ENCODE results near the gene PRR20G. TPM values are rescaled to one million over a fixed set of nuclear protein-coding genes. Genes with fewer than 3 reads are reported as not detected.

The PRR20G gene
- total RNA-seq, 2 experiments from 2014 or later = not detected

DNA sequence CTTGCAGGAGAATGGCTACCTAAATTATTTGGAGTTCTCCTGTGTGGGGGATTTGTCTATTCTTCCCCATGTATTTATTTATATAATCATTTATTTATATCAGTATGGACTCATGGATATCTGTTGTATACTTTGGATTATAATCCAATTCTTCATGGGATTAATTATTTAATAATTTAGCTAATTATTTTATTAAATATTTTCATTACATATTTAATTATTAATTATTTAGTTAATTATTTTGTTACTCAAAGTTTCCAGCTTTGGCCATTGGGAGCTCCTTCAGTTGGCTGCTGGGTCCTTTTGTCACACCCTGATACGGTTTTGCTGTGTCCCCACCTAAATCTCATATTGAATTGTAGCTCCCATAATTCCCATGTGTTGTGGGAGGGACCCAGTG is 3.3 kb upstream of the PRR20G start:
- Mint-ChIP-seq H3K4me3 (no peak overlapping the region), H3K27me3 (peaks cover 5% of the 10 kb centered on the region), H3K9me3 (no peaks in the 10 kb centered on the region), H3K27ac (no peak overlapping the region), H3K4me1 (no peaks in the 10 kb centered on the region), H3K36me3 (ENCODE audit: low read depth) (no peaks in the 10 kb centered on the region)
- POLR2A ChIA-PET = no interaction called here
- CTCF ChIA-PET = no interaction called here
- DNase-seq = no peak

DNA sequence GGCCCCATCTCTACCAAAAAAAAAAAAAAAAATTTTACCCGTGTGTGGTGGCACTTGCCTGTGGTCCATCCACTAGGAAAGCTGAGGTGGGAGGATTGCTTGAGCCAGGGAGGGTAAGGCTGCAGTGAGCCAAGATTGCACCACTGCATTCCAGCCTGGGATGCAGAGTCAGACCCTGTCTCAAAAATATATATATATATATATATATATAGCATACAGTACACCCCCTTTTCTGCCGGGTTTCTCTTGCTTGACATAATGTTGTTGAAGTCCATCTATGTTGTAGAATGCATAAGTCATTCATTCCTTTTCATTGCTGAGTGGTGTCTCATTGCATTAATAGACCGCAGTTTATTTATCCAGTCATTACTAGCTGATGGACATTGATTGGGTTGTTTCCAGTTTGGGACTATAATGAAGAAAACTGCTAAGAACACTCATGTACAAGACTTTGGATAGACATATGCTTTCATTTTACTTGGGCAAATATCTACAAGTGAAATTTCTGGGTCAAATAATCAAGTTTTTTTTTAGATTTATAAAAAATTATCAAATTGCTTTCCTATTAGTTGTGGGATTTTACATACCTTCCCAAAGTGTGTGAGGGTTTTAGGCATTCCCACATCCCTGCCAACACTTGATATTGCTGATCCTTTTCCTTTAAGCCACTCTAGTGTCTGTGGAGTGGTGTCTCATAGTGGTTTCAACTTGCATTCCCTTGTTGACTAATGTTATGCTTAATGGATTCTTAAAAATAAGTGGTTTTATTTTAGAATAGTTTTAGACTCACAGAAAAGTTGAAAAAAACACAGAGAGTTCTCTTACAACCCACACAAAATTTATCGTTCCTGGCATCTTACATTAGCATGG is 2.1 kb upstream of the PRR20G start:
- no peaks in the 10 kb centered on the region for H3K4me1 Mint-ChIP-seq
- no peak for DNase-seq
- H3K9me3 Mint-ChIP-seq = no peaks in the 10 kb centered on the region
- no peak overlapping the region for H3K4me3 Mint-ChIP-seq
- ChIA-PET POLR2A (interaction anchor here (0.7 kb wide), 1 partner anchor 676 kb away, joined by 3 read pairs; no protein-coding TSS in a partner anchor), CTCF (no interaction called here)
- no peaks in the 10 kb centered on the region for H3K36me3 Mint-ChIP-seq (ENCODE audit: low read depth)
- no peak overlapping the region for H3K27ac Mint-ChIP-seq
- H3K27me3 Mint-ChIP-seq = peaks cover 5% of the 10 kb centered on the region

DNA sequence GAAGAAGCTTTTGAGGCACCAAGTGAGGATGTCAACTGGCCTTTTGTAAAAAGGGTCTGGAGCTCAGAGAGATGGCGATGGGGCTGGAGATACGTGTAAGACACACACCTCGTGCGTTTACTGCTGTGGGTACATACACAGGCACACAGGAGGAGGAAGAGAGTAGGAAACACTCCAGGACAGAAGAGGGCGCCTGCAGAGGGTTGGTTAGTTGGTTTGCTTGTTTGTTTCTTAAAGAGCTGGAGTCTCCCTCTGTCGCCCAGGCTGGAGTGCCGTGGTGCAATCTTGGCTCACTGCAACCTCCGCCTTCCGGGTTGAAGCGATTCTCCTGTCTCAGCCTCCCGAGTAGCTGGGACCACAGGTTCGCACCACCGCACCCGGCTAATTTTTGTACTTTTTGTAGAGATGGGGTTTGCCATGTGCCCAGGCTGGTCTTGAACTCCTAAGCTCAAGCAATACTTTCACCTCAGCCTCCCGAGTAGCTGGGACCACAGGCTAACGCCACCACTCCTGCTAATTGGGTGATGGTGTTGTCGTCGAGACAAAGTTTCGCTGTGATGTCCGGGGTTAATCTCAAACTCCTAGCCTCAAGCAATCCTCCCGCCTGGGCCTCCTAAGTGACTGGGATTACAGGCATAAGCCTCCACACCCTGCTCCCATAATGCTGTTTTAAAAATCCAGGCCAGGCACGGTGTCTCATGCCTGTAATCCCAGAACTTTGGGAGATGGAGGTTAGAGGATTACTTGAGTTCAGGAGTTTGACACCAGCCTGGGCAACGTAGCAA is 1.3 kb upstream of the PRR20G start:
- H3K4me3 Mint-ChIP-seq = no peak overlapping the region
- peak; percentile 25 for DNase-seq
- ChIA-PET POLR2A (interaction anchor here (0.7 kb wide), 1 partner anchor 676 kb away, joined by 3 read pairs; no protein-coding TSS in a partner anchor), CTCF (no interaction called here)
- H3K27ac Mint-ChIP-seq = no peak overlapping the region
- H3K9me3 Mint-ChIP-seq = no peaks in the 10 kb centered on the region
- H3K36me3 Mint-ChIP-seq (ENCODE audit: low read depth) = no peaks in the 10 kb centered on the region
- no peaks in the 10 kb centered on the region for H3K27me3 Mint-ChIP-seq
- no peaks in the 10 kb centered on the region for H3K4me1 Mint-ChIP-seq

DNA sequence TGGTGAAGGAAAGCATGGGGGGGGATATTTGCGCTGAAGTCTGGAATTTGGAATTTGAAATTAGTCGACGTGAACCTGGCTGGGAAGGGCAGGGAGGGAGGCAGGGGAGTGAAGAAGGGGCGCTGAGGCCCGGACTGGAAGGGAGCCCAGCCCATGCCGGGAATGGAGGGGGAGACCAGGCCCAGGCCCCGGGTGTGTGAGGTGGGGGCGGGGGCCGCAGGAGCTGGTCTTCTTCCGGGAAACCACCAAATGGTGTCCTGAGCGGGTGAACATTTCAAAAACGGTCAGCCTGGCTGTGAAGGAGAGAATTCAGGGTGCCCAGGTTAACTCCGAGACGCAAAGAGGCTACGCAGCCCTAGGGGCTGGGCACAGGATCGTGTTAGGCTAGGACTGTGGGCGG is 497 bp upstream of the PRR20G start:
- Mint-ChIP-seq H3K9me3 (no peaks in the 10 kb centered on the region), H3K4me3 (no peak overlapping the region), H3K4me1 (no peaks in the 10 kb centered on the region), H3K27ac (no peak overlapping the region), H3K36me3 (ENCODE audit: low read depth) (no peaks in the 10 kb centered on the region), H3K27me3 (no peaks in the 10 kb centered on the region)
- ChIA-PET POLR2A (no interaction called here), CTCF (interaction anchor here (1.5 kb wide), 1 partner anchor 13 kb away, joined by 3 read pairs; no protein-coding TSS in a partner anchor)
- DNase-seq = no peak

DNA sequence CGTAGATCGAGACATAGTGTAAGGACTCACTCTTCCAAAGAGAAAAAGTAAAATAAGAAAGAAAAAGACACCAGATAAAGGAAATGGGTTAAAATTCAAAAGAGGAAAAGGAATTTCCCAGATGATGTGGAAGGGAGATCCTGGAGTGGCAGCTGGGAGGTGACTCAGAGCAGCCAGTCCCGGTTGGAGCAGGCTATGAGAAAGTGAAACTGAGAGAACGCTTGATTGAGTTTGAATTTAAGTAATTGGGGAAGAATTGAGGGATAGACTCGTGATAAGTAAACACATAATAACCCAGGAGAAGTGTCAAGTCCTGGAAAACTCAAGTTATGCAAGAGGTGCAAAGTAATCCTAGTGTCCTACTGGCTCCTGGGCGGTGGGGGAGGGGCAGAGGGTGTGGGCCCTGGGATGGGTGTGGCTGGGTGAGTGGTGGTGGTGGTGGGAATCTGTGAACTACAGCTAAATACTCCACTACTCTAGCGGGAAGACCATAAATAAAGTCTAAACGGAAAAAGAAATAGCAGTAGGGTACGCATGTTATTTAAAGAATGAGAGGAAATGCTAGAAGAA is 1.2 kb downstream of the PRR20G start:
- POLR2A ChIA-PET = no interaction called here
- H3K9me3 Mint-ChIP-seq = no peaks in the 10 kb centered on the region
- H3K36me3 Mint-ChIP-seq (ENCODE audit: low read depth) = no peaks in the 10 kb centered on the region
- no peaks in the 10 kb centered on the region for H3K27me3 Mint-ChIP-seq
- no peak overlapping the region for H3K4me3 Mint-ChIP-seq
- CTCF ChIA-PET = no interaction called here
- no peaks in the 10 kb centered on the region for H3K4me1 Mint-ChIP-seq
- DNase-seq = no peak
- H3K27ac Mint-ChIP-seq = no peak overlapping the region

DNA sequence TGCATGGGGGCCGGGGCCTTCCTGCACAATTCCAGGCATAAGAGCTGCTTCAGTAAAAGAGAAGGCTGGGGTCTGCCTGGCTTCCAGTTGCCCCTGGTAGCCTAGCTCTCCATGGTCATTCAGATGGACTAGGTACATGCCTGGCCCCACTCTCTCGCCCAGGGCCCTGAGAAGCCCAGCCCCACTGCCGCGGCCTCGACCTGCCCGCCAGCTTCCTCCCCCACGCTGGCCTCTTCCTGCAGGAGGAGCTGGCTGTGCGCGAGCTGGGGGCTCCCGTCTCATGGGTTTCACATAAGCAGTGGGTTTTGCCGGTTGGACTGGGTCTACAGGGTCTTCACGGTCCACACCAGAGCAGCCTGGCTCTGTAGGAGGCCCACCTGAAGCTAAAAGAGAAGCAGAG is 3.6 kb downstream of the PRR20G start:
- peaks cover 1% of the 10 kb centered on the region for H3K27me3 Mint-ChIP-seq
- POLR2A ChIA-PET = no interaction called here
- H3K27ac Mint-ChIP-seq = no peak overlapping the region
- DNase-seq = no peak
- H3K4me3 Mint-ChIP-seq = no peak overlapping the region
- H3K9me3 Mint-ChIP-seq = no peaks in the 10 kb centered on the region
- no peaks in the 10 kb centered on the region for H3K36me3 Mint-ChIP-seq (ENCODE audit: low read depth)
- no peaks in the 10 kb centered on the region for H3K4me1 Mint-ChIP-seq
- CTCF ChIA-PET = no interaction called here

DNA sequence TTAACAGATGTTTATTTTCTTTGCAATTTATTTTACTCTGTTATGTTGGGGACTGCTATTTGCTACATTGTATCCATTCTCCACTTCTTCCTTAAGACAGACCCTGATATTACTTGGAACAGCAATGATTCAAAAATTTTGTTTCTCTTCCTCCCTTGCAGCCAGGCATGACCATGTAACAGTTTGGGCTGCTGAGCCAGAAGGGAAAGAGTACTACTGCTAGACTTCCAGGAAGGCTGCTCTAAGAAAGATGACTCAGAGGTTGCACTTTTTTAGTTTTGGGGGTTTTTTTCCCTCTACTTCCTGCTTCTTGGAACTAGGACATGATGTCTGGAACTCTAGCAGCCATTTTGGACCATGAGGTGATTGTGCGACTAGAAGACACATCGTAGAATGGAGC is 10.3 kb downstream of the PRR20G start:
- CTCF ChIA-PET = no interaction called here

DNA sequence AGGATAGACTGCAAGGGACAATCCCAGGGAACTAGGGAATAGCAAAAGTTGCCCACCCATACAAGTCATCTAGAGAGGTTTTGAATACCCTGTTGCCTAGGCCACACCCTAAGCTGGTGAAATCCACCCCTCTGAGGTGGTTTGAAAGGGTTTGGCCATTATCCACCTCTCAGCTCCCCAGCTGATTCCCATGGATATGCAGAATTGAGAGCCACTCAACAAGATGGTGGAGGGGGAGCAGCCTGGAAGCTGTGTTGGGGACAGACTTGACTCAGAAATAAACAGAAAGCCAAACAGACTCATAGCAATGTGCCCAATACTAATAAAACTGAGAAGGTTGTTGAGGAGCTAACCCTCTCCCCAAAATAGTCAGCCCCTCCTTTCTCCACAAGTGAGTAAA is 10.9 kb downstream of the PRR20G start:
- no peak overlapping the region for H3K4me3 Mint-ChIP-seq
- DNase-seq = no peak
- POLR2A ChIA-PET = no interaction called here
- peaks cover 1% of the 10 kb centered on the region for H3K27me3 Mint-ChIP-seq
- H3K4me1 Mint-ChIP-seq = no peaks in the 10 kb centered on the region
- no peak overlapping the region for H3K27ac Mint-ChIP-seq
- CTCF ChIA-PET = no interaction called here
- no peaks in the 10 kb centered on the region for H3K9me3 Mint-ChIP-seq
- H3K36me3 Mint-ChIP-seq (ENCODE audit: low read depth) = no peaks in the 10 kb centered on the region

More for the DNA sequence above, 10.3 kb downstream of the PRR20G start:
- POLR2A ChIA-PET = no interaction called here
- peaks cover 1% of the 10 kb centered on the region for H3K27me3 Mint-ChIP-seq
- H3K36me3 Mint-ChIP-seq (ENCODE audit: low read depth) = no peaks in the 10 kb centered on the region
- H3K4me3 Mint-ChIP-seq = no peak overlapping the region
- no peaks in the 10 kb centered on the region for H3K9me3 Mint-ChIP-seq
- H3K4me1 Mint-ChIP-seq = no peaks in the 10 kb centered on the region
- H3K27ac Mint-ChIP-seq = no peak overlapping the region
- no peak for DNase-seq

DNA sequence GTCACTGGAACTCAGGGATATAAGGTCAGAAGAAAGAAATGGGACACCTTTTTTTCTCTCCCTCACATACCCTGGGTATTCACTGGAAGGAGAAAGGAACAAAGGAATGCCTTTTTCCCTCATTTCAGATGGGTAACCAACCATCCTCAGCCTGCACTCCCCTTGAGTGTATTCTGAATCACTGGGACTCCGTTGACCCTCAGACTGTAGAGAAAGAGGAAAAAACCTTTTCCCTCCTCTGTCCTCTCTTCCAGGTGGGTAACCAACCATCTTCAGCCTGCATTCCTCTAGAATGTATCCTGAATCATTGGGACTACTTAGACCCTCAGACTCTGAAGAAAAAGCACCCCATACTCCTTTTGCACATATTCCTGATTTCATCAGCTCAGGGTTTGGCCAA is 11.4 kb downstream of the PRR20G start:
- Mint-ChIP-seq H3K4me1 (no peaks in the 10 kb centered on the region), H3K36me3 (ENCODE audit: low read depth) (no peaks in the 10 kb centered on the region), H3K4me3 (no peak overlapping the region), H3K9me3 (no peaks in the 10 kb centered on the region), H3K27ac (no peak overlapping the region), H3K27me3 (no peaks in the 10 kb centered on the region)
- ChIA-PET POLR2A (no interaction called here), CTCF (no interaction called here)
- no peak for DNase-seq

DNA sequence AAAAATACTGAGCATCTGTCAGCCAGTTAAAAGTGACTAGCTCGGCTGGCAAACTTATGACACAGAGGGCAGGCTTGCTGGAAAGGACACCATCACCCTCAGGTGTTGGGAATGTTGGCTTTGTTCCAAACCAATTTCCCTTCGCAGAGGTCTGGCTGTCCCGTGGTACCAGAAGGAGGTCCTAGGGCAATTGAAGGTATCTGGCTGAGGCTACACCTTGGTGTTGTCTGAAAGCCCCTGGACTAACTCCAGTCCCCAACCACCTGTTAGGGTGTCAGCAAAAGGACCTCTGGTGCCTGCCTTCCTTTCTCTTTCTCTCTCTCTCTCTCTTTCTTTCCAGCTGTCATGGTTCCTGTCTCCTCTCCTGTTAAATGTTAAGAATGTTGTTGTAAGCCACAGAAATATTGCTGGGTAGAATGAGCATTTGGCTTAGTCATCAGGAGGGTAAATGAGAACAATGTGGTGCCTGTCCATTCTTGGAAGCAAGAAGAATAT is 12.5 kb downstream of the PRR20G start:
- CTCF ChIA-PET = no interaction called here
- Mint-ChIP-seq H3K4me3 (no peak overlapping the region), H3K27me3 (no peaks in the 10 kb centered on the region), H3K9me3 (no peaks in the 10 kb centered on the region), H3K4me1 (no peaks in the 10 kb centered on the region), H3K27ac (no peak overlapping the region), H3K36me3 (ENCODE audit: low read depth) (no peaks in the 10 kb centered on the region)
- POLR2A ChIA-PET = no interaction called here
- DNase-seq = no peak

DNA sequence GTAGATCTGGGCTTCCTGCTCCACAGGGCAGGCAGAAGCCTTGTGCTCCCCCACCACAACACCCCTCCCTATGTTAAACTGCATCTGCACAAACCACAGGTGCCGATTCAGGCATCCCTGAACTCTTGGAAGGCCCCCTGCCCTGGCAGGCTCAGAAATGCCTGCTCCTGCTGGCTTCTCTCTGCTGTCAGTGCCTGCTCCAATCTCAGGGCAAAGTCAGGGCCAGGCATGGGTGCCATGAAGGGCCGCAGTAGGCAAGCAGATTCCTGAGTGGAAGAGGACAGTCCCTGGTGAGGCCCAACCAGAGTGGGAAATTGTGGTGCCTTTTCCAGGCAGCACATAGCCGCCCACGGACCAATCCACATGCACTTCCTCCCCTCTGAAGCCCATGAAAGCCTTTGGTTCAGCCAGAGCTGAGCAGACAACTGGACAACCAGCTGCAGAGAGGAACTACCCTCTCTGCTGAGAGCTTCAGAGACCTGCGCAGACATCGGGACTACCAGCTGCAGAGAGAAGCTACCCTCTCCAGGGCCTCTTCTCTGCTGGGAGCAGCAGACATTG is 13.6 kb downstream of the PRR20G start:
- Mint-ChIP-seq H3K4me1 (no peaks in the 10 kb centered on the region), H3K4me3 (no peak overlapping the region), H3K27me3 (peaks cover 4% of the 10 kb centered on the region), H3K27ac (no peak overlapping the region), H3K9me3 (peaks cover 5% of the 10 kb centered on the region), H3K36me3 (ENCODE audit: low read depth) (no peaks in the 10 kb centered on the region)
- no peak for DNase-seq
- ChIA-PET CTCF (no interaction called here), POLR2A (no interaction called here)

DNA sequence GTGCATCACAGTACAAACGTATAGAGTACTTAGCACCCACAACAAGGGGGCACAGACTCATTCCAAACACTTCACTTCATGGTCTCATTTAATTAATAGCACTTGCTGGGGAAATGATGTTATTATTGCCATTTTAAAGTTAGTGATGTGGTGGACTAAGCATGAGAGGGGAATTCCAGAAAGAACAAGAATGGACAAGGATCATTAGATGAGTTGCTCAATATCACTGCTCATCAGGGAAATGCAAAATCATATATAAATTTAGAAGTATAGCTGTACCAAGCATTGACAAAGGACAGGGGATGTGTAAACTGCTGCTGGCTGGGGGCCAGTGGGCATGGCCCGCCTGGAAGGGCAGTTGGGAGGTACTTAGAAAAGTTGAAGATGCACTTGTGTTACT is 14.6 kb downstream of the PRR20G start:
- no peak overlapping the region for H3K27ac Mint-ChIP-seq
- POLR2A ChIA-PET = no interaction called here
- no peak overlapping the region for H3K4me3 Mint-ChIP-seq
- peaks cover 5% of the 10 kb centered on the region for H3K9me3 Mint-ChIP-seq
- peaks cover 4% of the 10 kb centered on the region for H3K27me3 Mint-ChIP-seq
- H3K4me1 Mint-ChIP-seq = no peaks in the 10 kb centered on the region
- CTCF ChIA-PET = no interaction called here
- H3K36me3 Mint-ChIP-seq (ENCODE audit: low read depth) = no peaks in the 10 kb centered on the region
- DNase-seq = no peak

DNA sequence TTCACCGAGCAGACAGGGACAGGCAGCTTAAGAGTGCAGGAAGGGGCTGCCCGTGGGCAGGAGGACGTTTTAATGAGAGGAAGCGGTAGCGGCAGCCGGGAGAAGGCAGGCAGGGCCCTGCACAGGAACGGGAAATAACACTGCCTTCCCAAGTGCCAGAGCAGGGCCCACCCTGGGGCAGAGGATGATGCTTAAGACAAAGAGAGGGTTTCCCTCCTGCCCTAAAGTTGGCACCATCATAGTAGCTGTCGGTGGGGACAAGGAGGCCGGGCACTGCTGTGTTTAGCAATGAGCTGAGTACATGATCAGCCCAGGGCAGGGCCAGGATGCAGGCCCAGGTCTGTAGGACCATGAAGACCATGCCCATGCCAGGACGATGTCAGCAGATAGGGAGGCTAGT is 21.7 kb downstream of the PRR20G start:
- H3K27me3 Mint-ChIP-seq = peaks cover 4% of the 10 kb centered on the region
- CTCF ChIA-PET = no interaction called here
- no peaks in the 10 kb centered on the region for H3K4me1 Mint-ChIP-seq
- H3K27ac Mint-ChIP-seq = no peak overlapping the region
- no peaks in the 10 kb centered on the region for H3K36me3 Mint-ChIP-seq (ENCODE audit: low read depth)
- DNase-seq = no peak
- no peak overlapping the region for H3K4me3 Mint-ChIP-seq
- POLR2A ChIA-PET = no interaction called here
- H3K9me3 Mint-ChIP-seq = peaks cover 5% of the 10 kb centered on the region
